GM12878 (cell line): ENCODE measurements around the gene HOTAIR. TPM values are rescaled to one million over a fixed set of nuclear protein-coding genes. Genes with fewer than 3 reads are reported as not detected.

Experiments
- ATAC-seq: fragments of 200-7000 bp; cut with Tn5 transposase; 3 replicates; pipeline ENCODE4 v1.9.1; 2020; ENCODE audit warnings: mild to moderate bottlenecking, moderate library complexity
- BruUV-seq: library from RNA; stranded (reverse); fragments of 400-500 nt; replicated peaks from 2 replicates; lab custom pipeline; 2021; lab: Mats Ljungman, UMichigan
- CTCF ChIA-PET: fragments of 300-600 bp; sonication (Branson Sonifier 250); formaldehyde crosslinking; extraction: SDS; loops from one replicate; lab custom pipeline; 2021; ENCODE audit warnings: inconsistent platforms; lab: Yijun Ruan, JAX
- POLR2A ChIA-PET: fragments of 350-600 bp; formaldehyde crosslinking; extraction: SDS; loops from one replicate; lab custom pipeline; 2021; ENCODE audit warnings: inconsistent platforms; lab: Charles Lee
- RAD21 ChIA-PET: fragments of 300-600 bp; sonication (Branson Sonifier 250); formaldehyde crosslinking; loops from one replicate; lab custom pipeline; 2023; ENCODE audit warnings: antibody characterized with exemption; ENCODE audit not compliant: unreplicated experiment; lab: Charles Lee
- SMC1A ChIA-PET: fragments of 300-600 bp; sonication (Branson Sonifier 250); formaldehyde crosslinking; loops from one replicate; lab custom pipeline; 2023; ENCODE audit not compliant: unreplicated experiment, uncharacterized antibody; lab: Charles Lee
- DNase-seq: peaks from one replicate; pipeline ENCODE4 v3.0.0-alpha.2; 2011; ENCODE audit warnings: low read depth, low spot score
- FAIRE-seq: peaks from 3 replicates; lab custom pipeline; 2011; peaks lifted over from hg19 to GRCh38; lab: Jason Lieb, UNC
- H2AFZ ChIP-seq: 2 replicates; pipeline ENCODE4 v1.6.0; 2011; ENCODE audit warnings: low read depth, low read length, control low read depth; ENCODE audit not compliant: control insufficient read depth
- H3K27ac ChIP-seq: 2 replicates; pipeline ENCODE4 v1.5.1; 2011; ENCODE audit warnings: control low read depth; ENCODE audit not compliant: control insufficient read depth, insufficient read depth
- H3K27me3 ChIP-seq, 2 experiments: replicated peaks in 1 of 2; 2 replicates each; pipeline versions ENCODE4 v1.6.0 to v1.6.1; 2011; ENCODE audit warnings: low read length in 1 of 2; ENCODE audit not compliant: control insufficient read depth in 2 of 2, insufficient read depth in 2 of 2
- H3K36me3 ChIP-seq, 2 experiments: 2 replicates each; pipeline ENCODE4 v1.5.1; 2011; ENCODE audit warnings: low read length in 1 of 2; ENCODE audit not compliant: control insufficient read depth in 2 of 2, insufficient read depth in 2 of 2
- H3K4me1 ChIP-seq: 2 replicates; pipeline ENCODE4 v1.6.1; 2011; ENCODE audit warnings: mild to moderate bottlenecking, low read length, moderate library complexity, mixed read lengths; ENCODE audit not compliant: control insufficient read depth, insufficient read depth
- H3K4me2 ChIP-seq: 2 replicates; pipeline ENCODE4 v1.6.0; 2011; ENCODE audit warnings: control low read depth; ENCODE audit not compliant: control insufficient read depth, insufficient read depth
- H3K4me3 ChIP-seq: fragments of 200-600 bp; sonication (generic); 2 replicates; pipeline ENCODE4 v1.5.1; 2016
- H3K79me2 ChIP-seq: 2 replicates; pipeline ENCODE4 v1.6.0; 2011; ENCODE audit warnings: low read length; ENCODE audit not compliant: control insufficient read depth, insufficient read depth
- H3K9ac ChIP-seq: 2 replicates; pipeline ENCODE4 v1.8.0; 2011; ENCODE audit warnings: low read length, control low read depth, mixed read lengths; ENCODE audit not compliant: control insufficient read depth, insufficient read depth
- H3K9me3 ChIP-seq: replicated peaks from 3 replicates; pipeline ENCODE4 v1.5.1; 2011; ENCODE audit warnings: mild to moderate bottlenecking, low read length; ENCODE audit not compliant: control insufficient read depth, insufficient read depth
- H4K20me1 ChIP-seq: 2 replicates; pipeline ENCODE4 v1.6.0; 2011; ENCODE audit not compliant: control insufficient read depth, insufficient read depth
- CHD4 ChIP-seq: fragments of 200-600 bp; sonication (generic); IDR thresholded peaks from 2 replicates; pipeline ENCODE4 v1.6.1; 2016; ENCODE audit warnings: mild to moderate bottlenecking
- EZH2 ChIP-seq: IDR thresholded peaks from 2 replicates; pipeline ENCODE4 v1.6.1; 2012; ENCODE audit warnings: low read depth, mild to moderate bottlenecking, control low read depth, inconsistent platforms, low read length, borderline replicate concordance; ENCODE audit not compliant: control insufficient read depth
- PAX5 ChIP-seq: IDR thresholded peaks from 2 replicates; pipeline ENCODE4 v1.6.1; 2011; ENCODE audit warnings: low read depth, low read length, borderline replicate concordance
- SRF ChIP-seq, 2 experiments: IDR thresholded peaks; 2 replicates each; pipeline ENCODE4 v1.6.1; 2011; ENCODE audit warnings: low read depth in 2 of 2, low read length in 2 of 2, mild to moderate bottlenecking in 1 of 2, moderate library complexity in 1 of 2
- YBX1 ChIP-seq: fragments of 450-650 bp; IDR thresholded peaks from 2 replicates; pipeline ENCODE4 v1.6.1; 2016; ENCODE audit warnings: antibody characterized with exemption
- WGBS: methylation state at CpG from one replicate; pipeline ENCODE4 v1.1.6; 2016; ENCODE audit warnings: low lambda C conversion rate; ENCODE audit not compliant: insufficient replicate concordance, insufficient coverage; ENCODE audit errors: missing lambda C conversion rate; 5-methylcytosine and 5-hydroxymethylcytosine counted together
- in situ Hi-C: fragments of 300-500 bp; cut with MboI; formaldehyde crosslinking; loops from 9 replicates; pipeline ENCODE4 v1.14.3; 2018; ENCODE audit warnings: mixed read lengths
- intact Hi-C: fragments of 100-400 bp; cut with micrococcal nuclease; formaldehyde crosslinking; loops from one replicate; pipeline ENCODE4 v1.14.2; 2022; ENCODE audit not compliant: unreplicated experiment
- polyA plus RNA-seq, 11 experiments: library from polyadenylated mRNA; depleted of rRNA in 4 of 11; unstranded in 6 of 11; stranded (reverse) in 5 of 11; fragments of >200 nt; fragmentation: Nextera tagmentation in 4 of 11; fragmentation: Illumina TruSeq in 1 of 11; extraction: Ambion mirVana in 4 of 11; extraction: Trizol in 1 of 11; gene quantifications; 1 replicate in 1 of 11; 2 replicates in 10 of 11; pipeline versions ENCODE4 v1.2.1 to v1.2.3, GENCODE V29; 2011 to 2016; ENCODE audit warnings: inconsistent platforms in 2 of 11, missing spikeins in 2 of 11, low read depth in 1 of 11
- total RNA-seq, 4 experiments: library from RNA; depleted of rRNA in 3 of 4; stranded (reverse); fragments of >200 nt in 3 of 4; fragmentation: Illumina TruSeq in 1 of 4; extraction: Trizol in 1 of 4; gene quantifications; 2 replicates each; pipeline versions ENCODE4 v1.2.1 to v1.2.3, GENCODE V29; 2013 to 2021
- TF ChIP-seq, protein P1 (sequence below): IDR thresholded peaks from 2 replicates; pipeline ENCODE4 v1.6.1; 2012; ENCODE audit warnings: low read depth, low read length, improper control_type of control experiment
- TF ChIP-seq, protein P2 (sequence below): fragments of 450-650 bp; IDR thresholded peaks from 2 replicates; pipeline ENCODE4 v1.6.1; 2016; ENCODE audit warnings: mild to moderate bottlenecking
- TF ChIP-seq, protein P3 (sequence below): fragments of 450-650 bp; IDR thresholded peaks from 2 replicates; pipeline ENCODE4 v1.6.1; 2017; ENCODE audit warnings: antibody characterized with exemption, mild to moderate bottlenecking, moderate library complexity

Gene HOTAIR
- total and polyA plus RNA-seq, 10 of the 15 experiments (the other 5 are each of a cell fraction or from before 2014, with no cell fraction given): not detected

DNA sequence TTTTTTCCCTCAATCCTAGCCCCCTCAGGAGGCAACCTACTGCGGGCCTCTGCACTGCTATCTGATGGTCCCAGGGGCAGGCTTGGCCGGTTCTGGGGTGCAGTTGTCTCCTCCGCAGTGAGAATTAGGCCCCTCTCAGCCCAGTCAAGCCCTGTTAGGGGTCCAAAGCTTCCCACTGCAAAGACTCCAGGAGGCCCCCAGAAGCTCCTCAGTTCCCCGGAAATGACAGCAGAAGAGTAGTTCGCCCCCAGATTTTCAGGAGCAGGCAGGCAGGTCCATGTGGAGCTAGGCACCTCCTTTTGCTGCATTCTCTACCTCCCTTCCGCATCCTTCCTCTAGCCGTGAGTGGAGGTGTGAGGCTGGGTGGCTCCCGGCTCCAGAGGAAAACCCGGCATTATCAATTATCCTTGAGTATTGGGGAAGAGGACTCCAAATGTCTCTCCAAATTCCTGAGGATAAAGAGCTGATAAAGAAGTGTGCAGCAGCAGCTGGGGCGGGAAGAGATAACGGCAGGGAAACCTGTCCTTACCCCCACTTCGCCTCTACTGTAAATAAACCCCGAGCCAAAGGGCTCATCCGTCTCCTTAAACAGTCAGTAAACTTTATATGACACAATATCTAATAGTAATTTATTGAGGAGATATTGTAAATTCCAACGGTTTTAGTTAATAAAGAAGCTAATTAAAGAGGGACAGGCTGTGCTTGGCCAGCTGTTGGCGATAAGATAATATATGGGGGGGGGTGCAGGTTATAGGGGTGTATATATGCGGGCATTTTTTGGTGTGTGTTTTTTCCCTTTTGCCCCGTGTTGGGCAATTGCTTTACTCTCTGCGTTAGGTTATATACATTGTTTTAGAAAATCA, 20.7 kb downstream of the HOTAIR start:
- Histone ChIP-seq H3K4me3 (no peak overlapping the region), H3K27me3 (peaks cover 42 to 57% of the 10 kb centered on the region in 2 experiments), H3K27ac (no peak overlapping the region), H2AFZ (no peak overlapping the region), H3K4me1 (no peaks in the 10 kb centered on the region), H4K20me1 (no peaks in the 10 kb centered on the region), H3K9me3 (no peaks in the 10 kb centered on the region), H3K4me2 (no peak overlapping the region), H3K36me3 (no peaks in the 10 kb centered on the region), H3K9ac (no peak overlapping the region), H3K79me2 (no peaks in the 10 kb centered on the region)
- ATAC-seq (no peak), DNase-seq (no peak), FAIRE-seq (no peak)
- no TSS peak for BruUV-seq
- CTCF ChIA-PET: no interaction called here
- 16% methylated on average over 19 of the region's 19 CpGs for WGBS
- RAD21 ChIA-PET: no interaction called here
- SMC1A ChIA-PET: interaction anchor here (1.3 kb wide), 1 partner anchor 247 kb away, joined by 3 read pairs; no protein-coding TSS in a partner anchor
- intact Hi-C loops: no loop called here
- TF ChIP-seq, protein P1, sequence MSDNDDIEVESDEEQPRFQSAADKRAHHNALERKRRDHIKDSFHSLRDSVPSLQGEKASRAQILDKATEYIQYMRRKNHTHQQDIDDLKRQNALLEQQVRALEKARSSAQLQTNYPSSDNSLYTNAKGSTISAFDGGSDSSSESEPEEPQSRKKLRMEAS: no peak
- no peak for TF ChIP-seq PAX5
- TF ChIP-seq SRF (IDR thresholded peaks at IDR 0.05; ENCODE audit: low read depth in 2 of 2, low read length in 2 of 2): no peak
- TF ChIP-seq YBX1: no peak
- TF ChIP-seq CHD4: no peak
- TF ChIP-seq, protein P2, sequence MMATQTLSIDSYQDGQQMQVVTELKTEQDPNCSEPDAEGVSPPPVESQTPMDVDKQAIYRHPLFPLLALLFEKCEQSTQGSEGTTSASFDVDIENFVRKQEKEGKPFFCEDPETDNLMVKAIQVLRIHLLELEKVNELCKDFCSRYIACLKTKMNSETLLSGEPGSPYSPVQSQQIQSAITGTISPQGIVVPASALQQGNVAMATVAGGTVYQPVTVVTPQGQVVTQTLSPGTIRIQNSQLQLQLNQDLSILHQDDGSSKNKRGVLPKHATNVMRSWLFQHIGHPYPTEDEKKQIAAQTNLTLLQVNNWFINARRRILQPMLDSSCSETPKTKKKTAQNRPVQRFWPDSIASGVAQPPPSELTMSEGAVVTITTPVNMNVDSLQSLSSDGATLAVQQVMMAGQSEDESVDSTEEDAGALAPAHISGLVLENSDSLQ: no peak
- TF ChIP-seq, protein P3, sequence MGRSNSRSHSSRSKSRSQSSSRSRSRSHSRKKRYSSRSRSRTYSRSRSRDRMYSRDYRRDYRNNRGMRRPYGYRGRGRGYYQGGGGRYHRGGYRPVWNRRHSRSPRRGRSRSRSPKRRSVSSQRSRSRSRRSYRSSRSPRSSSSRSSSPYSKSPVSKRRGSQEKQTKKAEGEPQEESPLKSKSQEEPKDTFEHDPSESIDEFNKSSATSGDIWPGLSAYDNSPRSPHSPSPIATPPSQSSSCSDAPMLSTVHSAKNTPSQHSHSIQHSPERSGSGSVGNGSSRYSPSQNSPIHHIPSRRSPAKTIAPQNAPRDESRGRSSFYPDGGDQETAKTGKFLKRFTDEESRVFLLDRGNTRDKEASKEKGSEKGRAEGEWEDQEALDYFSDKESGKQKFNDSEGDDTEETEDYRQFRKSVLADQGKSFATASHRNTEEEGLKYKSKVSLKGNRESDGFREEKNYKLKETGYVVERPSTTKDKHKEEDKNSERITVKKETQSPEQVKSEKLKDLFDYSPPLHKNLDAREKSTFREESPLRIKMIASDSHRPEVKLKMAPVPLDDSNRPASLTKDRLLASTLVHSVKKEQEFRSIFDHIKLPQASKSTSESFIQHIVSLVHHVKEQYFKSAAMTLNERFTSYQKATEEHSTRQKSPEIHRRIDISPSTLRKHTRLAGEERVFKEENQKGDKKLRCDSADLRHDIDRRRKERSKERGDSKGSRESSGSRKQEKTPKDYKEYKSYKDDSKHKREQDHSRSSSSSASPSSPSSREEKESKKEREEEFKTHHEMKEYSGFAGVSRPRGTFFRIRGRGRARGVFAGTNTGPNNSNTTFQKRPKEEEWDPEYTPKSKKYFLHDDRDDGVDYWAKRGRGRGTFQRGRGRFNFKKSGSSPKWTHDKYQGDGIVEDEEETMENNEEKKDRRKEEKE: no peak
- 0 out of 2 replicates have a peak, but pooled peaks have one; percentile 21 for TF ChIP-seq EZH2
- POLR2A ChIA-PET: interaction anchor here (1.0 kb wide), 1 partner anchor 11 kb away, joined by 3 read pairs; no protein-coding TSS in a partner anchor
- in situ Hi-C loops: no loop called here
